Panc1 (cell line): ENCODE results near the gene CDC42. TPM values are rescaled to one million over a fixed set of nuclear protein-coding genes. Genes with fewer than 3 reads are reported as not detected.

Source experiments
- ATAC-seq: fragments of 200-7000 bp; cut with Tn5 transposase; 2 replicates; pipeline ENCODE4 v1.9.1; 2020; ENCODE audit warnings: mild to moderate bottlenecking, moderate library complexity
- BruUV-seq: library from RNA; stranded (reverse); fragments of 400-500 nt; replicated peaks from 2 replicates; lab custom pipeline; 2021; lab: Mats Ljungman, UMichigan
- CTCF ChIA-PET: fragments of 300-600 bp; sonication (Branson Sonifier 250); formaldehyde crosslinking; loops from one replicate; lab custom pipeline; 2022; ENCODE audit warnings: antibody characterized with exemption; lab: Charles Lee
- POLR2A ChIA-PET: fragments of 300-600 bp; sonication (Branson Sonifier 250); formaldehyde crosslinking; loops from one replicate; lab custom pipeline; 2022; ENCODE audit warnings: antibody characterized with exemption; lab: Charles Lee
- DNase-seq: peaks from one replicate; pipeline ENCODE4 v3.0.0-alpha.2; 2010; ENCODE audit warnings: low read depth, low spot score
- H3K27ac ChIP-seq: 2 replicates; pipeline ENCODE4 v1.5.1; 2011; ENCODE audit warnings: mild to moderate bottlenecking, low read length, inconsistent platforms
- H3K27me3 ChIP-seq: fragments of 200-500 bp; sonication (Bioruptor generic); 2 replicates; pipeline ENCODE4 v1.6.0; 2014; ENCODE audit warnings: low read length, inconsistent platforms; ENCODE audit not compliant: control insufficient read depth, insufficient read depth
- H3K36me3 ChIP-seq: fragments of 200-500 bp; sonication (Bioruptor generic); 2 replicates; pipeline ENCODE4 v1.5.1; 2014; ENCODE audit warnings: inconsistent platforms, mild to moderate bottlenecking, low read length, moderate library complexity; ENCODE audit not compliant: control insufficient read depth, insufficient read depth
- H3K4me1 ChIP-seq: 2 replicates; pipeline ENCODE4 v1.5.1; 2011; ENCODE audit warnings: inconsistent platforms, mild to moderate bottlenecking, low read length, moderate library complexity; ENCODE audit not compliant: control insufficient read depth, insufficient read depth
- H3K4me3 ChIP-seq, 2 experiments: 2 replicates each; pipeline ENCODE4 v1.5.1; 2011 to 2012; ENCODE audit warnings: low read depth in 2 of 2, low read length in 2 of 2, mild to moderate bottlenecking in 2 of 2, inconsistent platforms in 1 of 2, moderate library complexity in 1 of 2
- H3K9me3 ChIP-seq: fragments of 200-500 bp; sonication (Bioruptor generic); 2 replicates; pipeline ENCODE4 v1.5.1; 2014; ENCODE audit warnings: low read depth, mild to moderate bottlenecking, inconsistent platforms, low read length, moderate library complexity; ENCODE audit not compliant: control insufficient read depth, insufficient read depth
- CTCF ChIP-seq: fragments of 450-650 bp; IDR thresholded peaks from 2 replicates; pipeline ENCODE4 v1.5.1; 2017; ENCODE audit warnings: mild to moderate bottlenecking
- POLR2AphosphoS5 ChIP-seq: IDR thresholded peaks from 2 replicates; pipeline ENCODE4 v1.6.1; 2012; ENCODE audit warnings: mild to moderate bottlenecking, low read depth, low read length, moderate library complexity
- REST ChIP-seq, 2 experiments: IDR thresholded peaks; 2 replicates each; pipeline ENCODE4 v1.6.1; 2011 to 2012; ENCODE audit warnings: low read depth in 2 of 2, control low read depth in 1 of 2, low read length in 1 of 2, mild to moderate bottlenecking in 1 of 2, moderate library complexity in 1 of 2; ENCODE audit not compliant: insufficient read depth in 1 of 2
- SIN3A ChIP-seq: IDR thresholded peaks from 2 replicates; pipeline ENCODE4 v1.6.1; 2012; ENCODE audit warnings: low read depth, mild to moderate bottlenecking, low read length, moderate library complexity, borderline replicate concordance; ENCODE audit not compliant: insufficient read depth
- TCF7L2 ChIP-seq: IDR thresholded peaks from 2 replicates; pipeline ENCODE4 v1.6.1; 2011; ENCODE audit warnings: mild to moderate bottlenecking, low read depth, low read length, inconsistent platforms
- in situ Hi-C: cut with HindIII; loops from 2 replicates; pipeline ENCODE4 v1.10.0; 2016; ENCODE audit warnings: low sequenced_read_pairs, low pct_unique_long_range_greater_than_20kb
- intact Hi-C: fragments of 100-400 bp; cut with micrococcal nuclease; formaldehyde crosslinking; loops from one replicate; pipeline ENCODE4 v1.10.0; 2022; ENCODE audit not compliant: unreplicated experiment
- total RNA-seq: library from RNA; stranded (reverse); gene quantifications from one replicate; pipeline ENCODE4 v1.2.1, GENCODE V29; 2021; ENCODE audit not compliant: unreplicated experiment

The CDC42 gene
- total RNA-seq, 1 experiment from 2014 or later, result 240 TPM

- DNase-seq, result no peak
- ATAC-seq, result no peak
- intact Hi-C loops, result no loop called here
- ChIA-PET CTCF (no interaction called here), POLR2A (no interaction called here)
- H3K9me3 ChIP-seq, result no peaks in the 10 kb centered on the region
- TF ChIP-seq CTCF (no peak), TCF7L2 (no peak), REST (IDR thresholded peaks at IDR 0.05; ENCODE audit: insufficient read depth in 1 of 2, low read depth in 2 of 2, low read length in 1 of 2) (no peak), SIN3A (no peak)
- H3K4me3 ChIP-seq, result no peak overlapping the region
- H3K27ac ChIP-seq, result no peak overlapping the region
- in situ Hi-C loops, result no loop called here
- BruUV-seq, result no TSS peak
- H3K36me3 ChIP-seq, result no peaks in the 10 kb centered on the region; the same call in 1 of the 2 replicates
- peaks cover 8% of the 10 kb centered on the region for H3K4me1 ChIP-seq
- no peaks in the 10 kb centered on the region for H3K27me3 ChIP-seq
Observed at GRCh38 chr1:22111620-22112019, 59.1 kb downstream of the CDC42 start.

- in situ Hi-C loops (no loop called here), intact Hi-C loops (no loop called here)
- TF ChIP-seq SIN3A, result no peak
- TF ChIP-seq POLR2AphosphoS5, result no peak
- TF ChIP-seq CTCF, result no peak
- no peak for TF ChIP-seq TCF7L2
- TF ChIP-seq REST (IDR thresholded peaks at IDR 0.05; ENCODE audit: insufficient read depth in 1 of 2, low read depth in 2 of 2, low read length in 1 of 2), result no peak
- H3K4me1 ChIP-seq, result peaks cover 10% of the 10 kb centered on the region
- ChIA-PET CTCF (no interaction called here), POLR2A (no interaction called here)
- DNase-seq (no peak), ATAC-seq (no peak)
- no peak overlapping the region for H3K27ac ChIP-seq
- no peaks in the 10 kb centered on the region; the same call in 1 of the 2 replicates for H3K36me3 ChIP-seq
- BruUV-seq, result no TSS peak
- H3K27me3 ChIP-seq, result no peaks in the 10 kb centered on the region
- no peak overlapping the region for H3K4me3 ChIP-seq
- H3K9me3 ChIP-seq, result no peaks in the 10 kb centered on the region
Observed at GRCh38 chr1:22112554-22112953, 60.0 kb downstream of the CDC42 start.
